GM21526 (cell line): ENCODE data around the gene MEP1A.
"Not testable (repeated sequence)": the region's sequence is repeated elsewhere in the genome, so short reads cannot be mapped to it uniquely, and the experiment has no call there.

Source experiments
- ATAC-seq: cut with Tn5 transposase; IDR thresholded peaks from one replicate; pipeline ENCODE4 v1.9.1; 2021; ENCODE audit warnings: moderate library complexity; ENCODE audit not compliant: unreplicated experiment, low FRiP score

Gene MEP1A

DNA sequence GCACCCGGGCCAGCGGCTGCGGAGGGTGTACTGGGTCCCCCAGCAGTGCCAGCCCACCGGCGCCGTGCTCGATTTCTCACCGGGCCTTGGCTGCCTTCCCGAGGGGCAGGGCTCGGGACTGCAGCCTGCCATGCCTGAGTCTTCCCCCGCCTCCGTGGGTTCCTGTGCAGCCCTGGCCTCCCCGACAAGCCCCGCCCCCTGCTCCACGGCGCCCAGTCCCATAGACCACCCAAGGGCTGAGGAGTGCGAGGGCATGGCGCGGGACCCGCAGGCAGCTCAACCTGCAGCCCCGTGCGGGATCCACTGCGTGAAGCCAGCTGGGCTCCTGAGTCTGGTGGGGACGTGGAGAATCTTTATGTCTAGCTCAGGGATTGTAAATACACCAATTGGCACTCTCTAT, 18.5 kb upstream of the MEP1A start:
- ATAC-seq, result not testable (repeated sequence)

- no peak for ATAC-seq
Measured at GRCh38 chr6:46776070-46776712, 17.0 kb upstream of the MEP1A start.

DNA sequence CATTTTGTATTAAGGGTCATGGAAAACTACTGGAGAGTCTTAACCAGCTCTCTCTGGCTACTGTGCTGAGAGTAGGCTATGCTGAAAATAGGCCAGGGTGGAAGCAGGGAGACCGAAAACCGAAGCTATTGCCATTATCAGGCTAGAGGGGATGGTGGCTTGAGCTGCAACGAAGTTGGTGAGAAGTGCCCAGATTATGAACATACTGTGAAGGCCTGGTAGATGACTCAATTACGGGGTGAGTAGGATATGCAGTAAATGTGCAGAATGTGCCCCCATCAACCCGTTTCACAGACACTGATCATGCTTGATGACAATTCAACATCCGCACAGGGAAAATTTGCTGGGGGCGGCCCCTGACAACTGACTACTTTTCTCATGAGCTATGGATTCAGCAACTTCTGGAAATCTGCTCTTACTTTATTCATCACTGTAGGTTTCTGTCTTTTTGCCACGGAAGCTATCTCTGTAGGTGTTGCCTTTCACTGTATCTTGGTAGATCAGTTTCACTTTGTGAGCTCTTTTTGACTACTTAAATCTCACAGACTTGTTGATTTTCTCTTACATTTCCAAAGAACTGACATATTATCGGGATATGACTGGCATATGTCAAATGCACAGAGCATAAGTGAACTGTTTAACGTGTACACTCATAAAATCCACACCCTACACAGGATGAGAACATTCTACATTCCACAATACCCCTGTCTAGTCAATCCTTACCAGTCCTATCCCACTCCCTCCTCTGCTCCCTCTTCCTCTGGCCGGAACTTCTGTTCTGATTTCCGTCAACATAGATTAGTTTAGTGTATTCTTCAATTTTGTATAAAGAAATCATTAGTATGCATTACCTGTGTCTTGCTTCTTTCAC, 15.5 kb upstream of the MEP1A start:
- no peak for ATAC-seq

DNA sequence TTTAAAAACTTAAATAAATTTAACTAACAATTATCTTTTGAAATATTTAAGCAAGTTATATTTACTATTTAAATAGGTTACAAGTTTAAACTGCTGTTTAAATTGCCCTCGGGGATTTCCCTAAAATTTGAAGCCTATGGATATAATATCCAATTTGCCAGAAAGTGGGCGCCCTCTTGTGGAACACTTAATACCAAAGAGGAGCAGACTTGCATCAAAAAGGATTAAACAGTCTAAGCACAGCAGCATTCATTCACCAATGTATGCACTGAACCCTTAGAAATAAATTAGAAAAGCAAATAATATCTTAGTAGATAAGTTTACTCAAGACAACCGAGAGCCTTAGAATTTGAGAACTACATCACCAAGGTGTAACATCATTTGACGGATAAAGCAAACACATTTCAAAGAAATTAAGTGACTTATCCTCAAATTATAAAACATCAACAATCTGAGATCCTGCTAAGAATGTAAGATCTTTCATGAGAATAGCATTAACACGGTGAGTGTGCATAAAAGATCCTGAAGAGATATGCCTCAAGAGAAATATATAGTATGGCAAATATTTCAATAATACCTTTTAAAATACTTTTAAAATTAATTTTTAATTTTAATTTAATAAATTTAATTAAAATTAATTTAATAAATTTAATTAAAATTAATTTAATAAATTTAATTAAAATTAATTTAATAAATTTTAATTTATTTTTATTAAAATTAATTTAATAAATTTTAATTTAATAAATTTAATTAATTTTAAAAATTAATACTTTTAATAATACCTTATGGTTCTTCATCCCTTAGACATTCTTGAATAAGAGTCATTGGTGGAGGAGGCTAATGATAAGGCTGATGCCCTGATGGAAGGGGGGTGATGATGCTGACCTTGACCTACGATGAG, 11.5 kb upstream of the MEP1A start:
- no peak for ATAC-seq

- no peak for ATAC-seq
Measured at GRCh38 chr6:46784535-46784934, 8.7 kb upstream of the MEP1A start.

DNA sequence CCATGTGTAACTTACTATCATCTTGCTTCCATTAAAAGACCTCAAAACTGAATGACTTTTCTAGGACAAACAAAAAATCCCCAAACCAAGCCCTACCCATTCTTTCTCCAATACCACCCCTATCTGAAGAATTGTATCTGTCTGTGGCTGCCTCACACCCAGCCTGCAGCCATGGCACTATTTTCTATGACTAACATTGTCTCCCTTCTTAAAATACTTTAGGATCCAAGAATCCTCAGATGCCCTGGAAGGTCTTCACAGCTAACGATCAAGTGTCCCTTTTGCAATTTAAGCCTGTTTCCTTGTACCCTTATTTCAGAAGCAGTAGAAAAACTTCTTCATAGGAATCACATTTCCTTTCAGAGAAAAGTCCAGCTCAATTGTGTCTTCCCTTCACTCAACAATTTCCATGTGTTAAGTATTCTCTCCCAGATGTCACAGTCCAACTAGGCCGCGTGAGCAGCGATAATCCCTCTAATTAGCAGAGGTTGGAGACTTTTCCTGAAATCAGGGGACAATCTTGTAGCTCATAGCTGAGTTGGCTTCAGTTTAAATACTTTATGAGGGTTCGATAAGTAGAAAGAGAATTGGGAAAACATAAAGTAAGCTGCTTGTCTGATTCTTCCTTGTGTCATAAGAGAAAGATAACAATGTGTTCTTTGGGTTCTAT, 5.2 kb upstream of the MEP1A start:
- ATAC-seq, result no peak

GRCh38 chr6:46788791-46789190, 4.4 kb upstream of the MEP1A start:
- no peak for ATAC-seq

GRCh38 chr6:46789434-46790354, 3.5 kb upstream of the MEP1A start:
- ATAC-seq, result no peak

GRCh38 chr6:46790355-46790874, 2.8 kb upstream of the MEP1A start:
- no peak for ATAC-seq

DNA sequence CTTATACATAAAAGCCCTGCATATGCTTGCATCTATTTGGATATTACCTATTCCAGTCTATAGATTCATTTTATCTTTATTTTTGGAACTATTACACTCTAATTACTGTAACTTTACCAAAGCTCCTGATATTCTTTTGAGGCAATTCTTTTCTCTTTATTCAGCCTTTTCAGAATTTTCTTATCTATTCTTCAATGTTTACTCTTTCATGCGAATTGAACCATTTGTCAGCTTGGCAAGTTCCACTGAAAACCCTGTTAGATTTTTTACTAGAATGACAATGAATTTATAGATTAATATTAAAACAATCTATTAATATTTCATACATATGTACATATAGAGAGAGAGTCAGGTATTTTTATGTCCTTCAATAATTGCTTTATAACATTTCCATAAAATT, 554 bp upstream of the MEP1A start:
- no peak for ATAC-seq

DNA sequence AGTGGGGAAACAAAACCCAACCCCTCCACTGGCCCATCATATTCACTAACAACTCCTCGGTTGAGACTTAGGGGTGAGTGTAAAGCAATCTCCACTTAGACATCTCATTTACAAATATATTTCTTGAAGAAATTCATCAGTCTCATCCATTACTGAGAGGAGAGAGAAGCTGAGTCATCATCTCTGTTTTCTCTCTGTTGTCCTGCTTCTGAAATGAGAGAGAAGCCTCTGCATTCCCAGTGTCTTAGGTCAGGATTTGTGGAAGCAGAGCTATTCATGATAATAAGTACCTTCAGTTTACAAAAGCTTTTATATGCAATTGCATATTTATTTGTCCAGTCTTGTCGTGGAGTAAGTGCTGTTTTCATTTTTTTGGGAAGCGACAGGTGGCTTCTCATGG, 879 bp downstream of the MEP1A start:
- no peak for ATAC-seq

DNA sequence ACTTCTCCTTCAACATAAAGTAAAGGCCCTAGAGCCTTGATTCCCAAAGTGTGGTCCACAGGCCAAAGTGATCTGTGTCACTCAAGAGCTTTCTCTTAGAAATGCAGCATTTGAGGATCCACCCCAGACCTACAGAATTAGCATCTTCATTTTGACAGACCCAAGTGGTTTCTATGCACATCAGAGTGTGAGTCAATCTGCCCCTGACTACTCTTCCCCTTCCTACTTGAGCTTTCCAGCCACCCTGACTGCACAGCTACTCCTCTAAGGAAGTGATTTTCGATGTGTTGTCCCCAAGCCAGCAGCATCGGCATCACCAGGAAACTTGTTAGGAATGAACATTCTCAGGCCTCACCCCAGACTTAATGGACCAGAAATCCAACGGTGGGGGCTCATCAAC, 2.6 kb downstream of the MEP1A start:
- ATAC-seq, result no peak

DNA sequence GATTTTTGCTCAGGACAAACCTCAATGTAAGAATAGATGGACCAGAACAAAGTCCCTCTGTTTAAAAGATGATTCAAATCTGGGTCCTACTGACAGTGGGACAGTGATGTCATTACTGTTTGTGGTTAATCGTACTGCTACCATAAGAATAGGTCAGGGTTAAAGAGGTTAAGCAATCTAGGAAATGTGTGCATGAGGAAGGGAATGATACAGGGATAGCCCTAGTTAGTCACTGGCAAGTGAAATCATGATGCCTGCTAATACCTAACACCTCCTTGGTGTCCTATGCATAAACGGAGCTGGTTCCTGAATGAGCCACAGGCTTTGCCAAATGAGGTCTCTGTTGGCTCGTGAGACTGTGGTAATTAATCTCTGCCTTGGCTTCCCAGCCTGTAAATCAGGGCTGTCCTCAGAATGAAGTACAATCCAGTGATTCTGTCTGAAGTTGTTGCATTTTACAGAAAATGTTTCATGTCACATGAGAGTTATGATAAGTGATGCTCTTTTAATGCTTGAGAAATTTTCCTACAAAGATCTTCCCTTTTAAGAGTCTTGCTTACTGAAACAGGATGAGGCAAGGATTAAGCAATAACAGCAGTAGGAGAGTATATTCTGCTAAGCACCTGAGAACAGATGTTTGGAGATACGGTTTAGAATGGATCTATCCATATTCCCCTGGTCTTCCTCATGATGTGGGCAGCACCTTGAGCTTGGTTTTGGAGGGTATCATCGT, 3.8 kb downstream of the MEP1A start:
- no peak for ATAC-seq

DNA sequence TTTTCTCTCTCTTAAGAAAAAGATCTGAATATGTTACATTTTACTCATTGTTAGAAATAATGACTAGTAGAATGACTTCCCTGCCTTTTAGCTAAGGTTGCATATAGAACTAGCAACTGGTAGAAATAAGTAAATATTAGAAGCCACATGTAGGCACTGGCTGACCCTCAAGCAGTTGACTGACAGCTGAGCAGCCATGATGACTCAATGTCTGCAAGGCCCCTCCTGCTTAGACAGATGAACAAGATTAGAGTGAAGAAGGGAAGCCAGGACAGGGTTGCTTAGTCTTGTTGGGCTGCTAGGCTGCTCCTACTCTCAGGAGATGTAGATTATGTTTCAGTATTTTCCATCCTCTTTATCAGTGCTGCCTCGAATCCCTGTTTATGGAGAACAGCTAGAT, 6.5 kb downstream of the MEP1A start:
- ATAC-seq, result no peak

DNA sequence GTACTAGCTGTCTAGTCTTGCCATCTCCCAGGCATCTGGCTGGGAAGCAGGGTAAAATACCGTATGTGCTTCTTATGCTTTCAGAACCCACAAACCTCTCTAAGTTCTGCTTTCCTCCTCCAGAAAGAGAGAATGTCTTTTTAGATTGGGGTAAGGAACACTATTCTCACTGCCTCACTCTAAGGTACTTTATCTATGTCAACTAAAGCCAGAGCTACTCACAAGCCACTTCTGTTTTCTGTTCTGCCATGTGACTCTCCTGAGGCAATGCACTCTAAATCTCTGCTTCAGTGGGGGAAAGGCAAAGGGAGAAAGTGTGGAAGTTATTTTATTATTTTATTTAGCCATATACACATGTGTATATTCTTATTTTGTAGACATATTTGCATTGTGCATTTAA, 15.6 kb downstream of the MEP1A start:
- no peak for ATAC-seq

DNA sequence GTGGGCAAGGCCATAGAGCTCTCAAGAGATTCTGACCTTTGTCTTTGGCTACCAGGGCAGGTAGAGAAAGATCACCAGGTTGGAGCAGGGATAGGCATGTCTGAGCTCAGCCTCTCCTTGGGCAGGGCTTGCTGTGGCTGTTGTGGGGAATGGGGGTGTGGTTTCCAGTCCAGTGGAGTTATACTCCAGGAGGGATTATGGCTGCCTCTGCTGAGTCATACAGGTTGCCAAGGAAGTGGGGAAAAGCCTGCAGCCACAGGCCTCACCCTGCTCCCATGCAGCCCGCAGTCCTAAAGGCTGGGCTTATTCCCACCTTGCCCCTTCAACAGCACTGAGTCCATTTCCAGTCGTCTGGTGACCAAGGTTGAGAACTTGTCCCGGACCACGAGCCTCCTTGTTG, 21.9 kb downstream of the MEP1A start:
- ATAC-seq, result no peak

DNA sequence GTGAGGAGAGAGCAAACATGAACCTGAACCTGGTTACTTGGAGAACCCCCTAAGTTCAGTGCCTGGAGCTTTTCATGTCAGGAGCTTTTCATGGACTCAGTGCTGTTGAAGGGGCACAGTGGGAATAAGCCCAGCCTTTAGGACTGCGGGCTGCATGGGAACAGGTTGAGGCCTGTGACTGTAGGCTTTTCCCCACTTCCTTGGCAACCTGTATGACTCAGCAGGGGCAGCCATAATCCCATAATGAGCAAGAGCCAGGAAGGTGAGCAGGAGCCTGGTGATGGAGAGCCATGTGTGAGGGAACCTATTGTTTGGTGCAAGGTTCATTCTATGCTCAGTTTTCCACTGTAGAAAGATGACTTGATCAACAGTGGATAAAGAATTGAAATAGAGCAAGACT, 23.4 kb downstream of the MEP1A start:
- no peak for ATAC-seq

DNA sequence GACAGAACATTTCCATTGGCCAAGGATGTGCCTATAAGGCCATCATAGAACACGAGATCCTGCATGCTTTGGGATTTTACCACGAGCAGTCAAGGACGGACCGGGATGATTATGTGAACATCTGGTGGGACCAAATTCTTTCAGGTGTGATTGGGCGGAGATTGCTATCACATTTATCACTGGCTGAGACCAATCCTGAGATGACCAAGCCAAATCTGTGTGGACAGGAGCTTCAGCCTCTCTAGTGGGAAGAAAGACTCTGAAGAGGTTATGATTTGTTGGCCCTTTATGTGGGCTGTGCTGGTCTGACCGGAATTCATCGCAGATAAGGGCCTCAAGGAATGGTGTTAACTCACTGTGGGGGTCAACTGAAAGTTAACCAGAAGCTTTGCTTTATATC, 26.4 kb downstream of the MEP1A start:
- no peak for ATAC-seq

DNA sequence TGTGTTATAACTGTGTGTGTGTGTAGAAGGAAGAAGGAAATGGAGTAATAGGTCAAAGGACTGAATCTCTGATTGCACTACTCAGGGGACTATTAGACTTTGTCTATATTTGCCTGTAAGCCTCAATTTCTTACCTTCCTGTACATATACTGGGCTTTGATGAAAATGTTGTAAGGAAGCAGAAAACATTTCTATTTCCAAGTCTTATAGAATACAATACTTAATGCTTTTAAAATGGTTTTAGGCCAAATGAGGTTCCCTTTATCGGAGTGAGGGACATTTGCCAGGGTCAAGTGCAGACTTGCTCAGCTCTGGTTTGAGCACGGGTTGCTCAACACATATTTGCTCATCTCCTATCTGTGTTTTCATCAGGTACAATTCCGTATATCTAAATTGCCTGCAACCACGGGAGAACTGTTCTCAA, 28.3 kb downstream of the MEP1A start:
- no peak for ATAC-seq
